SHP77 (cell line): ENCODE results near the gene ATP2B3.

Experiments
- DNase-seq, 2 experiments: peaks; one replicate each; lab custom pipeline; 2025; lab: John Stamatoyannopoulos, UW

The ATP2B3 gene

DNA sequence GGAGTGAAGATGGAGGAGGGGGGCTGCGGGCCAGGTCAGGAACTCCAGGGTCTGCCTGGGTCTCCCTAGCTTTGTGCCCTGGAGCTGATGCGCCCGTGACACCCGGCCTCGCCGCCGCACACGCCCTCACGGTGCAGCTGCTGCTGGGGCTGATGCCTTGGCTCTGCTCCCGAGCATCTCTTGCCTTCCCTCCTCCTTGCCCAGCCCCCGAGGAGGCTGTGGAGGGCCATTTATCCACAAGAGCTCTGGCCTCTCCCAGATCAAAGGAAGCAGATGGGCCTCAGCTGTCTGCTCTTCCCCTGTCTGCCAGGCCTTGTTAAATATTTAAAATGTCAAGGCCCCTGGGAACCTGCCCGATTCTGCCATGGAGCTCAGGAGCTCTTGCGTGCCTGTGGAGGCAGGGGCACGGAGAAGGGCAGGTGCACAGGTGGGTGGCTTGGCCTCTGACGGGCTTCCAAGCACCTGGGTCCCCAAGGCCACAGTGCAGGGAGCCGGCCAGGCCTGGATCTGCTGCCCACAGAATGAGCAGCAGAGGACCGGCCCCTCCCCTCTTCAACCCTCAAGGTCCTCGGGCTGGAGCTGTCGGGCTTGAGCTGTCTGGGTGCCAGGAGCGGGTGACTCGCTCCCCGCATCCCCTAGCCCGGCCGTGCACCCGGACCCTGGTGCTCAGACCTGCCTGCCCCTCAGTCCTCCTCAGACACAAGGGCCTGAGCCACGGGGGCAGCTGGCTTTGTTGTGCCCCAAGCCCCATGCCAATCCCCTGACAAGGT lies 20.3 kb downstream of the ATP2B3 start:
- peak in 1 of 2 experiments; percentile 6 for DNase-seq

DNA sequence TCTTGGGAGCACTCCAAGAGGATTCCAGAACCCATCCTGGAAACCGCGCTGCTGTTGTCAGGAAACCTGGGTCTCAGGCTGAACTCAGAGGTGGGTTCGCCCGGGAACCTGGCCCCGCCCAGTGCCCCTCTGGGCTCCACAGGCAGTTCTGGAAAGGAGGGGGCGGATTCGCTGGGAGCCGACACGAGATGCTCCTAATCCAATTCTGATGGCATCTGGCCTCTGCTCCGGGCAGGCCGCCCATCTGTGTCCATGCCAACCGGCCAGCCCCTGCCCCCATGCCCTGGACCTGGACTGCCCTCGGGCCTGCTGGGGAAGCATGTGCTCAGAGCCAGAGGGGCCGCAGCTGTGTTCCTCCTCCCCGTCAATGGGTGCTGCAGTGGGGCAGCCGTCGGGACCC lies 21.0 kb downstream of the ATP2B3 start:
- DNase-seq = no peak

DNA sequence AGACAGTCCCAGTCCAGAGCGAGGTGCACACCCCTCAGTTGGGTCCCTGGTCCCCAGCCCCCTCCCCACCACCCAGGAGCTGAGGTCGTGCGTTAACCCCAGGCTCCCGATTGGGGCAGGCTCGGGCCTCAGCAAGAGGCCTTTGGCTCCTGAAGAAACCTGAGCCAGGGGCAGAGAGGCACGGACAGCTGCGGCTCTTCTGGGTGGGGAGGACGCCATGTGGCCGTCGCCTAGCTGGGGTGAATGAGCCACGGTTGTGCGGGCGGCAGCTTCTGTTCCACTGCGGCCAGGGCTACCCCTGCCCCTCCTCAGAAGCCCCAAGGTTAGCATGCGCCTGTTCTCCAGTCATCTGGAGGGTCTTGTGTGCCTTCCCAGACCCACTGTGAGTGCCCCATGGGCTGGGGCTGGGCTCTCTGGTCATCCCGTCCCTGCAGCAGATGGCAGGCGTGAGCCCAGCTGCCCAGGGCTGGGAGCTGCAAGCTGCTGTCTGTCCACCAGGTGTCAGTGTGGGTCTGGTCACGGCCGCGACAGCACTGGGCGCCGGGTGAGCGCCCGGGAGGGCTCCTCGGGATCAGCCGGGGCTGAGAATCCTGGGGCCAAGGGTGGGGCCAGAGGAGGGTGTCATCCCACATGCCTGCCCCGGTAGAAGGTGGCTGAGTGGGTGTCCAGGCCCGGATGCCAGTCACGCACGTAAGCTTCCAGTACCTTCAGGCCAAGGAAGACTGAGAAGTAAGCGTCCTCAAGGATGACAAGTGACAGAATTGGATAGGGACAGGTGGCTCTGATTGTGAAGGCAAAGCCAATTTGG lies 21.9 kb downstream of the ATP2B3 start:
- peak in 1 of 2 experiments; percentile 13 for DNase-seq

DNA sequence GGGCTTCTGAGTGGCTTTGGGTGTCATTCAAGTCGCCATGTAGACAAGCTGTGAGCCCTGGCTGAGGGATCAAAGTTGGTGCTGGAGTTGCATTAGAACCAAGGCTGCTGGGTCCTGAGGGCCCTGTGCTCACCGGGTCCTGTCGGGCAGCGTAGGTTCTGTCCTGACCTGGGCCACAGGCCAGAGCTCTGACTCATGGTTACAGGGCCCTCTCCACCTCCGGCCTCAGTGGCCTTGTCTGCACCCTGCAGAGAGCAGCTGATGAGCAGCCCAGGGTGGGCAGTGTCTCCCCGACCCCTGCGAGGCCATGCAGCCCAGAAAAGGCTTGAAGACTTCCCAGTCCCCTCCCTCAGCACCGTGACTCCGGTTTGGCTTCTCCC lies 22.5 kb downstream of the ATP2B3 start:
- DNase-seq = no peak

DNA sequence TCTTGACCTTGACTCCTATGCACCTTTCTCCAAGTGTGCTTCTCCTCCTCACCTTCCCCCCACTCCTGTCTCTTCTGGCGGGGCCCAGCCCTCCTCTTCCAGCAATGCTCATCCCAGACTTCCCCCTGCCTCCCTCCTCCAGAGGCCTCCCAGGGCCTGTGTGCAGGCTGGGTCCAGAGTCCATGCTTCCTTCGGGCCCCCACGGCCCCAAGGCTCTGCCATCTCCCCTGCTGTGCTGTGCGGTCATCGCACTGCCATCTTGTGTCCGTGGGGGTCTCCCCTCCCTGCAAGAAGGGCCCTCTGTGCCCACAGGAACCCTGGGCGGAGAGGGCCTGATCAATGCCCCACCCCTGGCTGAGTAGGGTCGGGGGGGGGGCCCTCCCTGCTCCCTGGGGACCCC lies 27.3 kb downstream of the ATP2B3 start:
- no peak for DNase-seq

DNA sequence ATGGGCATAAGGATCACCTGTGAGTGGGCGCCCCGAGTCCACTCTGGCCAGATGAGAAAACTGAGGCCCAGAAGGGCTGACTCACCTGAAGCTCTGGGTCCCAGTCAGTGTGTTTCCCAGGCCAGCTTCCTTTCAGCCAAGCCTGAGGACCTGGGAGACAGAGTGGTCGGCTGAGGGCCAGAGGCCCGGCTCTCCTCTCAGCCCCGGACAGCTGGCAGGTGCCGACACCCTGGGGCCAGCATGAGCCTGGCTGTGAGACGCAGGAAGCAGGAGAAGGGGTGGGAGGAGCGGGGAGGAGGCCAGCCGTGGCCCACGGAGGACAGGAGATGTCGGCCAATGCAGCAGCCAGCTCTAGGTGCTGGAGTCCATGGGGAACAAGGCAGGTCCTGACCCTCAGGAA lies 28.9 kb downstream of the ATP2B3 start:
- no peak for DNase-seq

DNA sequence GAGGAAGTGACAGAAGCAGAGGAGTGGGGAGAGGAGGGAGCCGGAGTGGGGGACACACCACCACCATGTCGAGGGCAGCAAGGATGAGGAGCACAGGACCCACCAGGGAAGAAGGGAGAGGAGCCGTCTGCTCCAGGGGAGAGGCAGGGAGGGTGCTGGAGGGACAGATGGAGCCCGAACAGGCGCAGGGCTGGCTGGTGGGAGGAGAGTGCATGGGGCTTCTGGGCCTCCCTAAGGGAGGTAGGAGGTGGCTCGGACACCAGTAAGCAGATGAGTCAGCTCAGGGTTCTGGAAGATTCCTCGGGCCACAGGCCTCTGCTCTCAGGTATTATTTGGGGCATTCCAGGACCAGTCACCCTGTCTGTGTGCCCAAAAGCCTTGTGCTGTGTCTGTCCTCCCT lies 29.8 kb downstream of the ATP2B3 start:
- no peak for DNase-seq

DNA sequence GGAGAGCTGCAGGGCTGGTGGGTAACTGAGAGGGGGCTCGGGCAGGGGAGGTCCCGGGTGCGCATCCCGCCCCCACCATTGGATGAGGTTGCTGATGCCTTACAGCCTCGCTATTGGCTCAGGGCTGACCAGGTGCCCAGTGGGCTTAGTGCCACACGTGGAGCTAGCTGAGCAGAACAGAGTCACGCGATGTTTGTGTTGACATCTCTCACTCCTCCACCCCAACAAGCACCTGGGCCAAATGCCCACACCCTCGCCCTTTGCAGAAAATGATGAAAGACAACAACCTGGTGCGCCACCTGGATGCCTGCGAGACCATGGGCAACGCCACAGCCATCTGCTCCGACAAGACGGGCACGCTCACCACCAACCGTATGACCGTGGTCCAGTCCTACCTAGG lies 31.8 kb downstream of the ATP2B3 start:
- no peak for DNase-seq

DNA sequence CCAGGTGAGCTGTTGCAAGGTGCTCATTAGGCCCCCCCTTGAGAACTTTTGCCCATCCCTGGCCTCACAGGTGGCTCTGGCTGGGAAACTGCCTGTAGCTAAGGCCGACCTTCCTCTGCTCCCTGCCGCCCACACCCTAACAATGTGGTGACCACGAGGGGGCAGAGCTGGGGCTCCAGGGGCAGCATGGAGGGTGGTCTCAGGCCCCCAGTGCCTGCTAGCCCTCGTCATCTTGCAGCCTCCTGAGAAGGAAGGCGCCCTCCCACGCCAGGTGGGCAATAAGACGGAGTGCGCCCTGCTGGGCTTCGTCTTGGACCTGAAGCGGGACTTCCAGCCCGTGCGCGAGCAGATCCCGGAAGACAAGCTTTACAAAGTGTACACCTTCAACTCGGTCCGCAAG lies 32.4 kb downstream of the ATP2B3 start:
- no peak for DNase-seq

DNA sequence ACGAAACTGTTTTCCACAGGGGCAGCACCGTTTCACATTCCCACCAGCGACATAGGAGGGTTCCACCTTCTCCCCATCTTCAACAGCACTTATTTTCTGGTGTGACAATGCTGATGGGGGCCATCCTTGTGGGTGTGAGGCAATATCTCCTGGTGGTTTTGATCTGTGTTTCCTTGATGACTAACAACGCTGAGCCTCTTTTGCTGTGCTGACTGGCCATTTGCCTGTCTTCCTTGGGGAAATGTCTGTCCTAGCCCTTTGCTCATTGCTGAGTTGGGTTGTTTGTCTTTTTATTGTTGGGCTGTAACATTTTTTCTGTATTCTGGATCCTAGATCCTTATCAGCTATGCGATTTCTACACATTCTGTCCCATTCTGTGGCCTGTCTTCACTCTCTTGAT lies 33.7 kb downstream of the ATP2B3 start:
- DNase-seq = no peak

DNA sequence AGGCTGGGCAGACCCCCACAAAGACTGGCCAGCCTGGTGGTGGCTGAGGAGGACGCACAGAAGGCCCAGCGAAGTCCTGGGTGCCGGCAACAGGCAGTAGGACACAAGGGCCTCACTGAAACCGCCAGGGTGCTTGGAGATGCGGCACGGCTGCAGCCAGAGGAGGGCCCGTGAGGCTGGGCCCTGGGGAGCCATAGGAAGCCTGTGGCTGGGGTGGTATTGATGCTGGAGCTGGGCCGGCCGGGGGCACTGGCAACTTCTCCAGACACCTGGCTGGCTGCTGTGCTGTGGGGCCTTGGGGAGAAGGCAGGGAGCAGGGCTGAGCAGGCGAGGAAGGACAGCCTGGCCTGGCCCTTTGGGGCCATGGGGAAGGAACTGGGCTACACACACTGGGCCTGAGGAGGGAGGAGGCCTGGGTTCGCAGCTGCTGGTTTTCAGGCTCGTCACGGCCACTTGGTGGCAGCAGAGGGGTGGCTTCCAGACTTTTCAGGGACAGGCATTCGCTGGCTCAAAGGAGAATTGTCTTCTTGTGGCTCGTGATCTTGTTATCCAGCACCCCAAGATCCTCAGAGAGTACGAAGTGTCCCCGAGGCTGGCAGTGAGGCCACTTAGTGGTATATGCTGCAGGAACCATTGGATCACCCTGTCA lies 37.2 kb downstream of the ATP2B3 start:
- peak in 1 of 2 experiments; percentile 26 for DNase-seq

DNA sequence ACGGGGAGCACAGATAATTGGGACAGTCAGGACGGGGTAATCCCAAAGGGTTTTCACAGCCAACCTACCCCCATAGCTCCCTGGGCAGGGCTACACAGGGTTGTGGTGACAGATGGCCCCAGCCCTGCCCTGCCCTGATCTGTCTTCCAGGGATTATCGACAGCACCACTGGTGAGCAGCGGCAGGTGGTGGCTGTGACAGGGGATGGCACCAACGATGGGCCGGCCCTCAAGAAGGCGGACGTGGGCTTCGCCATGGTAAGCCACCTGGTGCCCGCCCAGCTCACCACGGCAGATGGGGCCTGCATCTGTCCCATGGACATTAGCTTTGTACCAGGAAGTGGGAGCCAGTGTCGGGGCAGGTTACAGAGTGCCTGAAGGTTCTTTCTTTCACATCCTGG lies 39.3 kb downstream of the ATP2B3 start:
- DNase-seq = peak; percentile 9 to 13

DNA sequence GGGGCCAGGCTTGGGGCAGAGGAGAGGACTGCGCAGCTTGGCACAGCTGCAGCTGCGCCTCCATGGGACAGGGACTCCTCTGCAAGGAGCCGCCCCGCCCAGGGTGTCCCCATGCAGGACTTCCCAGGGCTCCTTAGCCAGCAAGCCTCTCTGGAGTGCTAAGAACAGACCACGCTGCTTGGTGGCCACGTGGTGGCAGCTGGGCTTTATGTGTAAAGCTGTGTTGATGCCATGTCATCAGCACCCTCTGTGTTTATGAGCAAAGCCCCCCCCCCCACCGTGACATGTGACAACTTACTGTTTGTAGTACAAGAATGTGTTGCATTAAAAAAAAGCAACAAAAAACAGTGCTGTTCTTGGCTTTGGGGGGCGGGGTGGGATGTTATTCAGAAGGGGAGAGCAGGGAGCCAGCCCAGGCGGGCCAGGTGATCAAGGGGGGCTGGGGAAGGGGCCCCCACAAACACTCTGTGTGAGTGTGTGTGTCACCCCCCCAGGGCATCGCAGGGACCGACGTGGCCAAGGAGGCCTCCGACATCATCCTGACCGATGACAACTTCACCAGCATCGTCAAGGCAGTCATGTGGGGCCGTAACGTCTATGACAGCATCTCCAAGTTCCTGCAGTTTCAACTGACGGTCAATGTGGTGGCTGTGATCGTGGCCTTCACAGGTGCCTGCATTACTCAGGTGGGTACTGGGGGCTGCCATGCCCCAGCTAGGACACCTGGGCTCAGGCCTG lies 40.3 kb downstream of the ATP2B3 start:
- no peak for DNase-seq

DNA sequence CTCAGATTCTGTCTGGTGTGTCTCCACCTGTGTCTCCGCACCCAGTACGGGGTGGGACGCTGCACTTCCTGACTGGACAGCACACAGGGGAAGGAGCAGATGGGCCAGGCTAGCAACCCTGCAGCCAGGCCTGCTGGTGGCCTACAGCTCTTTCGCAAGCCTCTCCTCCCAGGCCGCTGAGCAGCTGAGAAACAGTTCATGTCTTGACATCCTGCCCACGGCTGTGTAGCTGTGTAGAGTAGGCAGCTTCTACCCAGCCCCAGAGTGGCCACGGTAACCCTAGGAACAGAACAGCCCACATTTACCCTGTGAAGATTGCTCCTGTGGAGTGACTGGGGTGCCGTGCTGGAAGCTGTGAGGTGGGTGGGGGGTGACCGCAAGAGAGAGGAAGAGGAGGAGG lies 42.6 kb downstream of the ATP2B3 start:
- DNase-seq = no peak

DNA sequence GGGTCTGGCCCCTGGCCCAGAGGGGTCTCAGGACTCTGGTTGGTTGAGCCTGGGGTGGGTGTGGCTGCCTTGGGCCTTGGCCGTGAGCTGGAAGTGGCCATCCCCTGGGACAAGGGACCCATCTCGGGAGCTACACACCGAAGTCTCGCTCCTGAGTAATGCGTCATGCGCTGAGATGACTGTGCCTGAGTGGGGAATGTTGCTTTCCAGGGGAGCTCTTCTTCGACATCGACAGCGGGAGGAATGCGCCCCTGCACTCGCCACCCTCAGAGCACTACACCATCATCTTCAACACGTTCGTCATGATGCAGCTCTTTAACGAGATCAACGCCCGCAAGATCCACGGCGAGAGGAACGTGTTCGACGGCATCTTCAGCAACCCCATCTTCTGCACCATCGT lies 43.0 kb downstream of the ATP2B3 start:
- DNase-seq = no peak

DNA sequence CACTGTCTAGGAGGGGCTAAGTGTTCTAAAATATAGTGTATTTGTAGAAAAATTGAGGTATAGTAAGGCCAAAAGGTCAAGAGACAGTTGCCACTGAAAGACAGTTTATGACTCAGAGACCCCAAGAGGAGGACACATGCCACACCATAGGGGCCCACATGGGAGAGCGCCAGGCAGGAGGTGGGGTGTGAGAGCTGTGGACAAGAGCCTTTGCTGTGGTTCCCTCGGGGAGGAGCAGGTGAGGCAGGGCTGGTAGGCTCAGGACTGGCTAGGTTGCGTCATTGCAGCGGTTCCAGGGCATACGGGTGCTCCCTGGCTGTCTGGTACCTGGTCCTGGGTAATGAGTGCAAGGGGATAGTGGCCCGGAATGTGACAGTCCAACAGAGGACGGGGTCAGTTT lies 43.9 kb downstream of the ATP2B3 start:
- DNase-seq = no peak

DNA sequence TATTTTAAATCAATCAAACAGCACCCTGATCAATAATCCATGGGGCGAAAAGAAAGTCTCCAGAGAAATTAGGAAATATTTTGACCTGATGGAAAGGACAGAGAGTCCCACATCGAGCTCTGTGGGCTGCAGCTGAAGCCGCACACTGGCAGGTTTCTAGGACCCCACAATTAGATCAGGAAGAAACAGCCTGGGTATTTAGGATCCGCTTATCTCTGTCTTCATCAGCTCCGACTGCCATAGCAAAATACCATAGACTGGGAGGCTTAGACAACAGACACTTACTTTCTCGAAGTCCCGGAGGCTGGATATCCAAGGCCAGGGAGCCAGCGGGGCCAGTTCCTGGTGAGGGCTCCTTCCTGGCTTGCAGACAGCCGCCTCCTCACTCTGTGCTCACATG lies 45.1 kb downstream of the ATP2B3 start:
- DNase-seq = no peak

DNA sequence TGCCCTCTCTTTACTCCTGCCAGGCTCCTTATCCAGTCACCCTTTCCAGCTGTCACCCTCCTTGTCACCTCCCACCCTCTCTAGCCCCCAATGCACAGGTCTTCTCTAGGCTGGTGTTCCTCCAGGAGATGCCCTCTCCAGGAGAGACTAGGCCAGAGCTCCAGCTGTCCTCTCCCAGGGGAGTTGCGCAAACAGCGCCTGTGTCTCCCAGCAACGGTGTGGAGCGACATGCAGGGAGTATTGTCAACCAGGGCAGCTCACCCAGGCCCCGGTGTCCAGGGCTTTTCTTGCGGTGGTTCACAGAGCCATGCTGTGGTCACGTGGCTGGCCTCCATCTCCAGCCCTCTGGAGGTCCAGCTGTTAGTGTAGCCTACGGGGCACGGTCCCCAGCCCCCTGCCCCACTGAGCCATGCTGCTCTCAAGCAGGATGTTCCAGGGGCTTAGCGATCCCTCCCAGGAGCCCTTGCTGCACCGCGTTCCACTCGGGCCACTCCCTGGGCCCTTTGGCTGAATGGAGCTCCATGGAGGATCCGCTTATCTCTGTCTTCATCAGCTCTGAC lies 46.7 kb downstream of the ATP2B3 start:
- peak in 1 of 2 experiments; percentile 33 for DNase-seq

DNA sequence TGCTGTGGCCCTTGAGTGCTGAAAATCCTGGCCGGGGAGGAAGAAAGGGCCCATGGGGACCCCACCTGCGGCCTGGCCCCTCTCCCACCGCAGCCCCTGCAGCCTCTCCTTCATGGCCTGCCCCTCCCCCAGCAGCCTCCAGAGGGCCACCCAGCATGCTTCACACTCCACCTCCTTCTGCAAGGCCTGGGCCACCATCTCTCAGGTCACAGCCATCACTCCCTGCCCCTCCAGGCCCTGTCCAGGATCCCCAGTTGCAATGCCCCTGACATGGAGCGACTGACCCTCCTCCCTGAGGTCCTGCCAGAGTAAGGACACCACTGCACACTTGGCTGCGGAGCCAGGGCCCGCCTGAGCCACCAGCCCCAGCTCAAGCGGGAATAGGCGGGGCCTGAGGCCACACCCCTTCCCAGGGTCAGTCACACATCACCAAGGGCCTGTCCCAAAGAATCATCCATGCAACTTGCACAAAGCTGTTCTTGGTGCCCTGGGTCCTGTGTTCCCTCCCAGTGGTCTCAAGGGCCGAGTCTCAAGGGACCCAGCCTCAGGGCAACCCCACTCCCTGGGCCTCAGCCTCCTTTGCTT lies 48.6 kb downstream of the ATP2B3 start:
- no peak for DNase-seq

DNA sequence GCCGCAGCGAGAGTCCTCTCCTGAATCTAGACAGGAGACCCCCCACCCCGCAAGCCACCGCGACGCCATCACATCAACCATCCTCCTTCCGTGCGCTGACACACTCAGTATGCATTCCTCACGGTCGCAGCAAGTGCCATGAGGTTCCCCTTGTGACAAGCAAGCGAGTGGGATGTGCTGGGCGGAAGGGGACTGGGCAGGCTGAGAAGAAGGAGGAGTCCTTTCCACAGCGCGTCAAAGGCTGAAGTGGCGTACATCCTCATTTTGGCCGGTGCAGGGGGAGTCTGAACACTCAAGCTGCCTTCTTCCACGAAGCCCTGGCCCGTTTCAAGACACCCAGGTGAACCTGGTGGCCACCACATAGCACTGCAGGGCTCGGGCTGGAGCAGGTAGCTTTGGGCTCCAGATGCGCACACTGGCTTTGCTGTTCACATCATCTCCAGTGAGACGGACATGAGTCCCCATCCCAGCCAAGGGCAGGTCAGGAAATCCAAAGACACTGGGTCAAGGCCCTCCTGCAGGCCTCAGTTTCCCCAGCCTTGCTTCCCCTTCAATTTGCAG lies 51.1 kb downstream of the ATP2B3 start:
- no peak for DNase-seq

DNA sequence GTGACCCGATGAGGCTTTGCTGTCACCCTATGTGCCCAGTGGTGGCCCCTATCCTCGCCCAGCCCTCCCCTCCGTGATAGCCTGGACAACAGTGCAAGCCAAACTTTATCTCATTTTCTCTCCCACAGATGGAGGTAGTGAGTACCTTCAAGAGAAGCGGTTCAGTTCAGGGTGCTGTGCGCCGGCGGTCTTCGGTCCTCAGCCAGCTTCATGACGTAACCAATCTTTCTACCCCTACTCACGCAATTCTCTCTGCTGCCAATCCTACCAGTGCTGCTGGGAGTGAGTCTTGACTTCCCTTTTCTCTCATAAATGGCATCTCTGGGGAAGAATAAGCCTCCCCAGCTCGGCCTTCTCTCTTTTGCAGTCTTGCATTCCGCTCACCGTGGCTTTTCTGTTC lies 52.0 kb downstream of the ATP2B3 start:
- DNase-seq = no peak
